Measurements from ENCODE around the gene PLCB1.
A peak's percentile ranks its signal among the peaks of the same experiment; 100 is the strongest.

PLCB1 gene

GRCh38 chr20:8616792-8617191 lies 484.7 kb downstream of the PLCB1 start:
- peak; percentile 6 for DNase-seq (ENCODE audit: low read depth, low spot score)
- in situ Hi-C loops (cut with HindIII; ENCODE audit: low sequenced_read_pairs), result no loop called here
- H3K4me3 ChIP-seq (ENCODE audit: low read depth, low read length), result no peak overlapping the region
- no peak for TF ChIP-seq CTCF (IDR thresholded peaks at IDR 0.05; ENCODE audit: low read depth, low read length)

- no peak for TF ChIP-seq CTCF (IDR thresholded peaks at IDR 0.05; ENCODE audit: low read depth, low read length)
- DNase-seq (ENCODE audit: low read depth, low spot score), result no peak
- H3K4me3 ChIP-seq (ENCODE audit: low read depth, low read length), result no peak overlapping the region
- in situ Hi-C loops (cut with HindIII; ENCODE audit: low sequenced_read_pairs), result no loop called here
Measured at GRCh38 chr20:8621001-8621400, 488.9 kb downstream of the PLCB1 start.

GRCh38 chr20:8624046-8624445 lies 492.0 kb downstream of the PLCB1 start:
- H3K4me3 ChIP-seq (ENCODE audit: low read depth, low read length), result no peak overlapping the region
- in situ Hi-C loops (cut with HindIII; ENCODE audit: low sequenced_read_pairs), result no loop called here
- DNase-seq (ENCODE audit: low read depth, low spot score), result no peak
- no peak for TF ChIP-seq CTCF (IDR thresholded peaks at IDR 0.05; ENCODE audit: low read depth, low read length)

GRCh38 chr20:8624616-8625015 lies 492.6 kb downstream of the PLCB1 start:
- no peak overlapping the region for H3K4me3 ChIP-seq (ENCODE audit: low read depth, low read length)
- TF ChIP-seq CTCF (IDR thresholded peaks at IDR 0.05; ENCODE audit: low read depth, low read length), result no peak
- DNase-seq (ENCODE audit: low read depth, low spot score), result no peak
- in situ Hi-C loops (cut with HindIII; ENCODE audit: low sequenced_read_pairs), result no loop called here

- H3K4me3 ChIP-seq (ENCODE audit: low read depth, low read length), result no peak overlapping the region
- no peak for DNase-seq (ENCODE audit: low read depth, low spot score)
- TF ChIP-seq CTCF (IDR thresholded peaks at IDR 0.05; ENCODE audit: low read depth, low read length), result no peak
- in situ Hi-C loops (cut with HindIII; ENCODE audit: low sequenced_read_pairs), result no loop called here
Measured at GRCh38 chr20:8627340-8628004, 495.4 kb downstream of the PLCB1 start.

GRCh38 chr20:8631271-8631670 lies 499.2 kb downstream of the PLCB1 start:
- in situ Hi-C loops (cut with HindIII; ENCODE audit: low sequenced_read_pairs), result no loop called here
- DNase-seq (ENCODE audit: low read depth, low spot score), result peak; percentile 59
- H3K4me3 ChIP-seq (ENCODE audit: low read depth, low read length), result no peak overlapping the region
- no peak for TF ChIP-seq CTCF (IDR thresholded peaks at IDR 0.05; ENCODE audit: low read depth, low read length)

Measured in astrocyte of the spinal cord (primary cell).